ENCODE data around the gene EFCAB11. TPM values are rescaled to one million over a fixed set of nuclear protein-coding genes. Genes with fewer than 3 reads are reported as not detected.

EFCAB11 gene
- total and polyA plus RNA-seq, 2 experiments from 2014 or later = 7.7 to 24.6 TPM

GRCh38 chr14:89987161-89987475 lies 32.6 kb upstream of the EFCAB11 start:
- Histone ChIP-seq H3F3A (replicated peaks; ENCODE audit: low read depth) (no peaks in the 10 kb centered on the region), H3K27ac (ENCODE audit: low read depth) (no peak overlapping the region), H3K79me2 (replicated peaks; ENCODE audit: insufficient read depth) (no peaks in the 10 kb centered on the region), H4K20me1 (replicated peaks; ENCODE audit: insufficient read depth) (no peaks in the 10 kb centered on the region), H2AFZ (no peak overlapping the region), H3K27me3 (ENCODE audit: insufficient read depth) (no peaks in the 10 kb centered on the region), H3K36me3 (ENCODE audit: insufficient read depth) (peaks cover 8% of the 10 kb centered on the region), H3K4me3 (0 out of 2 replicates have a peak overlapping the region, but pooled peaks have one; percentile 10), H3K4me2 (peak overlapping the region; percentile 44), H3K4me1 (ENCODE audit: insufficient read depth) (peaks cover 34% of the 10 kb centered on the region), H3K9me2 (ENCODE audit: insufficient read depth) (no peaks in the 10 kb centered on the region)
- H3K9me3 Mint-ChIP-seq = no peaks in the 10 kb centered on the region
- peak overlapping the region; percentile 72 for H3K27ac Mint-ChIP-seq
- peaks cover 35% of the 10 kb centered on the region; the same call in 2 of the 3 replicates for H3K36me3 Mint-ChIP-seq (ENCODE audit: low read depth)
- peaks cover 41% of the 10 kb centered on the region for H3K4me1 Mint-ChIP-seq
- H3K4me3 Mint-ChIP-seq = no peak overlapping the region
- no peak for DNase-seq (ENCODE audit: low spot score)
- ATAC-seq = no peak
- TF ChIP-seq JUNB (IDR thresholded peaks at IDR 0.05; ENCODE audit: unreplicated experiment) (no peak), ZNF114 (CRISPR knock-in tag; IDR thresholded peaks at IDR 0.05) (no peak), CTCF (conservative IDR thresholded peaks at IDR 0.05; ENCODE audit: low read depth in 2 of 2) (no peak), NANOG (IDR thresholded peaks at IDR 0.05; ENCODE audit: borderline replicate concordance) (no peak)
- TF ChIP-seq, protein P1, sequence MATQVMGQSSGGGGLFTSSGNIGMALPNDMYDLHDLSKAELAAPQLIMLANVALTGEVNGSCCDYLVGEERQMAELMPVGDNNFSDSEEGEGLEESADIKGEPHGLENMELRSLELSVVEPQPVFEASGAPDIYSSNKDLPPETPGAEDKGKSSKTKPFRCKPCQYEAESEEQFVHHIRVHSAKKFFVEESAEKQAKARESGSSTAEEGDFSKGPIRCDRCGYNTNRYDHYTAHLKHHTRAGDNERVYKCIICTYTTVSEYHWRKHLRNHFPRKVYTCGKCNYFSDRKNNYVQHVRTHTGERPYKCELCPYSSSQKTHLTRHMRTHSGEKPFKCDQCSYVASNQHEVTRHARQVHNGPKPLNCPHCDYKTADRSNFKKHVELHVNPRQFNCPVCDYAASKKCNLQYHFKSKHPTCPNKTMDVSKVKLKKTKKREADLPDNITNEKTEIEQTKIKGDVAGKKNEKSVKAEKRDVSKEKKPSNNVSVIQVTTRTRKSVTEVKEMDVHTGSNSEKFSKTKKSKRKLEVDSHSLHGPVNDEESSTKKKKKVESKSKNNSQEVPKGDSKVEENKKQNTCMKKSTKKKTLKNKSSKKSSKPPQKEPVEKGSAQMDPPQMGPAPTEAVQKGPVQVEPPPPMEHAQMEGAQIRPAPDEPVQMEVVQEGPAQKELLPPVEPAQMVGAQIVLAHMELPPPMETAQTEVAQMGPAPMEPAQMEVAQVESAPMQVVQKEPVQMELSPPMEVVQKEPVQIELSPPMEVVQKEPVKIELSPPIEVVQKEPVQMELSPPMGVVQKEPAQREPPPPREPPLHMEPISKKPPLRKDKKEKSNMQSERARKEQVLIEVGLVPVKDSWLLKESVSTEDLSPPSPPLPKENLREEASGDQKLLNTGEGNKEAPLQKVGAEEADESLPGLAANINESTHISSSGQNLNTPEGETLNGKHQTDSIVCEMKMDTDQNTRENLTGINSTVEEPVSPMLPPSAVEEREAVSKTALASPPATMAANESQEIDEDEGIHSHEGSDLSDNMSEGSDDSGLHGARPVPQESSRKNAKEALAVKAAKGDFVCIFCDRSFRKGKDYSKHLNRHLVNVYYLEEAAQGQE (IDR thresholded peaks at IDR 0.05; ENCODE audit: unreplicated experiment) = no peak
- H3K27me3 Mint-ChIP-seq (ENCODE audit: insufficient read depth, low read depth, poor library complexity) = no peaks in the 10 kb centered on the region

DNA sequence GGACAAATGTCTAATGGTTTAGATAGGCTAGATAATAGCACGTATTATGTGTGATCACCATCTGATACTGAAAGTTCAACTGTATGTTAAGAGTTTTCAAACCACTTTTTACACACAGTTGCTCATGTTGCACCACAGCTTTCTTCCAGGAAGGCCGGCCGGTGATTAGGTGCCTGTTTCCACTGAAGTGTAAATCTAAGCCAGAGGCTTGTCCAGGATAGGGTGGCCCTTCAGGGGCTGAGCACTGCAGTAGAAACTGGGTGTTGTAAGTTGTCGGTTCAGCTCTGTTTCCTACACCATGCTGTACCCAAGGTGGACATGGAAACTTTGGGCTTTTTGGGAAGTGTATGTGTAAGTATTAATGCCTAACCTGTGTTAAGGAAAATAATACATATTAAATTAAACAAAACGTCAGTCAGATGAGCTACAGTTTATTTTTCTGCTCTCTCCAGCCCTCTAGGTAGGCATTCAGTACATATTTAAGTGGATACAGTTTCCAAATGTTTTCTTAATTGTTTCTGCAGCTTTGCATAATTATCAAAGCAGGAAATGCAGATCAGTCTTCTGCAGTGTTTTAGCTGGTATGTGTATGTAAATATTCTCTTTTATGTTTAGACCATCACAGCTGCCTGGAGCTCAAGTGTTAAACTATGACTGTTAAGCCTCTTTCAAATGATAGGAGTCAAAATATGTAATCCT lies 32.1 kb upstream of the EFCAB11 start:
- H3K9me2 ChIP-seq (ENCODE audit: insufficient read depth) = no peaks in the 10 kb centered on the region
- H3K4me1 ChIP-seq (ENCODE audit: insufficient read depth) = peaks cover 34% of the 10 kb centered on the region
- Mint-ChIP-seq H3K4me3 (no peak overlapping the region), H3K36me3 (ENCODE audit: low read depth) (peaks cover 36% of the 10 kb centered on the region), H3K27me3 (ENCODE audit: insufficient read depth, low read depth, poor library complexity) (no peaks in the 10 kb centered on the region), H3K4me1 (peaks cover 41% of the 10 kb centered on the region), H3K9me3 (no peaks in the 10 kb centered on the region), H3K27ac (peak overlapping the region; percentile 83)
- no peaks in the 10 kb centered on the region for H4K20me1 ChIP-seq (replicated peaks; ENCODE audit: insufficient read depth)
- no peak overlapping the region for H2AFZ ChIP-seq
- H3K4me3 ChIP-seq = 0 out of 2 replicates have a peak overlapping the region, but pooled peaks have one; percentile 10
- ATAC-seq (peak; percentile 54), DNase-seq (ENCODE audit: low spot score) (peak; percentile 13)
- no peaks in the 10 kb centered on the region for H3K27me3 ChIP-seq (ENCODE audit: insufficient read depth)
- peaks cover 3% of the 10 kb centered on the region for H3K36me3 ChIP-seq (ENCODE audit: insufficient read depth)
- H3K27ac ChIP-seq (ENCODE audit: low read depth) = 0 out of 2 replicates have a peak overlapping the region, but pooled peaks have one; percentile 70
- no peaks in the 10 kb centered on the region for H3K79me2 ChIP-seq (replicated peaks; ENCODE audit: insufficient read depth)
- TF ChIP-seq CREB1 (CRISPR knock-in tag; IDR thresholded peaks at IDR 0.05; ENCODE audit: low read depth) (no peak), CTCF (conservative IDR thresholded peaks at IDR 0.05; ENCODE audit: low read depth in 2 of 2) (no peak), JUNB (IDR thresholded peaks at IDR 0.05; ENCODE audit: unreplicated experiment) (no peak), EZH2 (IDR thresholded peaks at IDR 0.05; ENCODE audit: low read depth, unreplicated experiment) (no peak), ZNF114 (CRISPR knock-in tag; IDR thresholded peaks at IDR 0.05) (no peak)
- H3K4me2 ChIP-seq = peak overlapping the region; percentile 44
- no peaks in the 10 kb centered on the region for H3F3A ChIP-seq (replicated peaks; ENCODE audit: low read depth)

Data from GM23338 (cell line).